Measurements from ENCODE around the gene C4A.
"Not testable (repeated sequence)": the region's sequence is repeated elsewhere in the genome, so short reads cannot be mapped to it uniquely, and the experiment has no call there.

DNA sequence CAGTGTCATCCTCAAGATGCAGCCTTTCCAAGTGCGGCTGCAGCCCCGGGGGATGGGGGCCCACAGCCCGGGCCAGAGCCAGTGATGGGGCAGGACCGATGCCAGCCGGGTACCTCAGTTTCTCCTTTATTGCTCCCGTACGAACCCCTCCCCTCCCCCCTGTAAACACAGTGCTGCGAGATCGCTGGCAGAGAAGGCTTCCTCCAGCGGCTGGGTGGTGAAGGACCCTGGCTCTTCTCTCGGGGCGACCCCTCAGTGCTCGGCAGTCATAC lies 59.1 kb downstream of the C4A start:
- not testable (repeated sequence) for TF ChIP-seq POLR2AphosphoS5 (IDR thresholded peaks at IDR 0.05)
- TF ChIP-seq, protein P1, sequence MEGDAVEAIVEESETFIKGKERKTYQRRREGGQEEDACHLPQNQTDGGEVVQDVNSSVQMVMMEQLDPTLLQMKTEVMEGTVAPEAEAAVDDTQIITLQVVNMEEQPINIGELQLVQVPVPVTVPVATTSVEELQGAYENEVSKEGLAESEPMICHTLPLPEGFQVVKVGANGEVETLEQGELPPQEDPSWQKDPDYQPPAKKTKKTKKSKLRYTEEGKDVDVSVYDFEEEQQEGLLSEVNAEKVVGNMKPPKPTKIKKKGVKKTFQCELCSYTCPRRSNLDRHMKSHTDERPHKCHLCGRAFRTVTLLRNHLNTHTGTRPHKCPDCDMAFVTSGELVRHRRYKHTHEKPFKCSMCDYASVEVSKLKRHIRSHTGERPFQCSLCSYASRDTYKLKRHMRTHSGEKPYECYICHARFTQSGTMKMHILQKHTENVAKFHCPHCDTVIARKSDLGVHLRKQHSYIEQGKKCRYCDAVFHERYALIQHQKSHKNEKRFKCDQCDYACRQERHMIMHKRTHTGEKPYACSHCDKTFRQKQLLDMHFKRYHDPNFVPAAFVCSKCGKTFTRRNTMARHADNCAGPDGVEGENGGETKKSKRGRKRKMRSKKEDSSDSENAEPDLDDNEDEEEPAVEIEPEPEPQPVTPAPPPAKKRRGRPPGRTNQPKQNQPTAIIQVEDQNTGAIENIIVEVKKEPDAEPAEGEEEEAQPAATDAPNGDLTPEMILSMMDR (IDR thresholded peaks at IDR 0.05) = not testable (repeated sequence)

Data from suprapubic skin (tissue), 3 donors.